KMS-11 (cell line): Measurements from ENCODE around the gene RASL12.

ENCODE experiments used
- H2AFZ ChIP-seq: fragments of 200-600 bp; sonication (generic); 2 replicates; pipeline ENCODE4 v1.6.1; 2016; ENCODE audit warnings: antibody characterized with exemption, mixed run types, low read depth
- H3K27ac ChIP-seq: fragments of 200-600 bp; sonication (generic); 2 replicates; pipeline ENCODE4 v1.6.1; 2016; ENCODE audit warnings: mild to moderate bottlenecking, mixed run types
- H3K27me3 ChIP-seq: fragments of 200-600 bp; sonication (generic); 2 replicates; pipeline ENCODE4 v1.6.1; 2017; ENCODE audit warnings: mild to moderate bottlenecking, low read depth, mixed run types, moderate library complexity; ENCODE audit not compliant: insufficient read depth
- H3K36me3 ChIP-seq: fragments of 200-600 bp; sonication (generic); 2 replicates; pipeline ENCODE4 v1.6.1; 2017; ENCODE audit warnings: mild to moderate bottlenecking, mixed run types; ENCODE audit not compliant: insufficient read depth
- H3K4me1 ChIP-seq: fragments of 200-600 bp; sonication (generic); 2 replicates; pipeline ENCODE4 v1.6.1; 2016; ENCODE audit warnings: mild to moderate bottlenecking, low read depth, mixed run types; ENCODE audit not compliant: poor library complexity, severe bottlenecking
- H3K4me2 ChIP-seq: fragments of 200-600 bp; sonication (generic); 2 replicates; pipeline ENCODE4 v1.7.0; 2016; ENCODE audit warnings: mild to moderate bottlenecking, mixed run types
- H3K4me3 ChIP-seq: fragments of 200-600 bp; sonication (generic); IDR thresholded peaks from 2 replicates; pipeline ENCODE4 v1.6.1; 2017; ENCODE audit warnings: low read depth, low read length, mixed read lengths; ENCODE audit not compliant: insufficient read depth
- H3K79me2 ChIP-seq: fragments of 200-600 bp; sonication (generic); 2 replicates; pipeline ENCODE4 v1.6.1; 2016; ENCODE audit warnings: low read depth, mixed run types; ENCODE audit not compliant: insufficient read depth
- H3K9ac ChIP-seq: fragments of 200-600 bp; sonication (generic); 2 replicates; pipeline ENCODE4 v1.6.1; 2016; ENCODE audit warnings: mild to moderate bottlenecking, mixed run types
- H4K20me1 ChIP-seq: fragments of 200-600 bp; sonication (generic); 2 replicates; pipeline ENCODE4 v1.6.1; 2016; ENCODE audit warnings: mild to moderate bottlenecking, mixed run types; ENCODE audit not compliant: insufficient read depth
- CTCF ChIP-seq: fragments of 200-600 bp; sonication (generic); conservative IDR thresholded peaks from 2 replicates; pipeline ENCODE4 v1.6.1; 2017; ENCODE audit warnings: low read depth, mild to moderate bottlenecking, antibody characterized with exemption, low read length, moderate library complexity, mixed read lengths

RASL12 gene

DNA sequence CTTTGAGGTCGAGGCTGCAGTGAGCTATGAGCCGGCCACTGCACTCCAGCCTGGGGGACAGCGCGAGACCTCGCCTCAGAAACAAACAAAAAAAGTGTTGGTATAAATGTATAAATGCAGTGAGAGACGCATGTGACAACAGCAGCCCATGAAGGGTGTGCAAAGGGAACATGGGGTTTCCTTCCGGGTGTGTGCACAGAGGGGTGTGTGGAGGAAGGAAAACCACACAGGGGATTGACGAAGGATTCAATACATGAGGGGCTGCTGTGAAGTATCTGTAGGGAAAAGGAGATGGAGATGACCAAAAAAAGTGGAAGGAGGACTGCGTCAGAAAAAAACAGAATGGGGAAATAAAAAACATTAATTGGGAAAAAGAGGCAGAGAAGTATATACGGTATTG is 39.5 kb downstream of the RASL12 start:
- no peak for TF ChIP-seq CTCF
- no peaks in the 10 kb centered on the region for H3K27me3 ChIP-seq
- H3K79me2 ChIP-seq, result no peaks in the 10 kb centered on the region; the same call in 1 of the 2 replicates
- no peak overlapping the region for H2AFZ ChIP-seq
- H3K36me3 ChIP-seq, result no peaks in the 10 kb centered on the region; the same call in 1 of the 2 replicates
- peak overlapping the region; percentile 97 for H3K4me2 ChIP-seq
- peaks cover 12% of the 10 kb centered on the region for H3K4me1 ChIP-seq
- H3K27ac ChIP-seq, result no peak overlapping the region
- H3K9ac ChIP-seq, result no peak overlapping the region
- H4K20me1 ChIP-seq, result no peaks in the 10 kb centered on the region
- no peak overlapping the region for H3K4me3 ChIP-seq

- no peaks in the 10 kb centered on the region; the same call in 1 of the 2 replicates for H3K79me2 ChIP-seq
- no peak overlapping the region for H3K4me3 ChIP-seq
- H3K4me2 ChIP-seq, result no peak overlapping the region; the same call in 1 of the 2 replicates
- no peak overlapping the region for H3K27ac ChIP-seq
- H3K9ac ChIP-seq, result no peak overlapping the region
- no peak for TF ChIP-seq CTCF
- H3K4me1 ChIP-seq, result peaks cover 12% of the 10 kb centered on the region
- H4K20me1 ChIP-seq, result no peaks in the 10 kb centered on the region
- no peaks in the 10 kb centered on the region; the same call in none of the 2 replicates for H3K36me3 ChIP-seq
- H2AFZ ChIP-seq, result no peak overlapping the region
- H3K27me3 ChIP-seq, result no peaks in the 10 kb centered on the region
Measured at GRCh38 chr15:65027593-65027992, 40.2 kb downstream of the RASL12 start.

DNA sequence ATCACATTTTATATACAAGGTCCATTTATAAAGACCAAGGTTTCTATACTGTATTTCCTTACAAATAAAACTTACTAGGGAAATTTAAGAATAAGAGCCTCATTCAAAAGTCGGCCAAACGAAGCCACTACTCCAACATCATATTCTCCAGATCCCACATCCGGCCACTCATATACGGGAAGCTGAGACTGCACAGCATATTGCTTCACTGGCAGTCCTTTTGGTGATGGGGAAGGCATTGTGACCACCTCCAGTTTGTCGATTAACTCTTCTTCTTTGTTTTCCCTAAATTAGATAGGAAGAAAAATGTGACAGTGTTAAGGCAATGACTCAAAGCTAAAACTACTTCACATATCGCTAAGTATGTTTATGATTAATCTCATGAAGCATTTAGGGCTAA is 41.0 kb downstream of the RASL12 start:
- no peaks in the 10 kb centered on the region for H3K27me3 ChIP-seq
- H3K36me3 ChIP-seq, result no peaks in the 10 kb centered on the region; the same call in none of the 2 replicates
- no peak overlapping the region for H3K9ac ChIP-seq
- no peak overlapping the region for H3K4me2 ChIP-seq
- no peak overlapping the region for H2AFZ ChIP-seq
- peaks cover 12% of the 10 kb centered on the region for H3K4me1 ChIP-seq
- no peak overlapping the region for H3K27ac ChIP-seq
- no peak overlapping the region for H3K4me3 ChIP-seq
- no peaks in the 10 kb centered on the region for H4K20me1 ChIP-seq
- H3K79me2 ChIP-seq, result no peaks in the 10 kb centered on the region; the same call in 1 of the 2 replicates
- no peak for TF ChIP-seq CTCF

DNA sequence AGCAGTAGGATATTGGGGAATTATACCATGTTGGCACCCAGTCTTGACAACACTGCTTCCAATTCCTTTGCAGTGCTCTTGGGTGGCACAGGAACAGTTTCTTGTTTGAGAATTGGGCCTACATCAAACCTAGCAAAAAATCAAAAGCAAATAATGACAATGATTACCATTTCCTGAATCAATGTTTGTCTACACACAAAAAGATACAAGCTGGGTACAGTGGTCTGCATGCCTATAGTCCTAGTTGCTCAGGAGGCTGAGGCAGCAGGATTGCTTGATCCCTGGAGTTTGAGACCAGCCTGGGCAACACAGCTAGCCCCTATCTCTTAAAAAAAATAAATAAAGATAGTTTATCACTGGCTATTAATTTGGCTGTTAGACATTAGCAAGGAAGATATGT is 46.3 kb downstream of the RASL12 start:
- Histone ChIP-seq H3K36me3 (no peaks in the 10 kb centered on the region; the same call in none of the 2 replicates), H3K4me2 (no peak overlapping the region), H3K79me2 (no peaks in the 10 kb centered on the region), H3K27ac (no peak overlapping the region), H3K9ac (no peak overlapping the region), H3K4me1 (no peaks in the 10 kb centered on the region), H4K20me1 (no peaks in the 10 kb centered on the region), H3K27me3 (no peaks in the 10 kb centered on the region), H3K4me3 (no peak overlapping the region), H2AFZ (no peak overlapping the region)
- TF ChIP-seq CTCF, result no peak
